ENCODE results near the gene HAUS3.

HAUS3 gene

GRCh38 chr4:2253160-2254084 lies 11.5 kb upstream of the HAUS3 start:
- no peak overlapping the region for H3K4me3 ChIP-seq (ENCODE audit: low read length)
- DNase-seq (ENCODE audit: low read depth), result no peak
- no peak for TF ChIP-seq CTCF (IDR thresholded peaks at IDR 0.05; ENCODE audit: insufficient read depth, low read depth, low read length, missing control alignments)

GRCh38 chr4:2252530-2253091 lies 10.7 kb upstream of the HAUS3 start:
- H3K4me3 ChIP-seq (ENCODE audit: low read length), result no peak overlapping the region
- no peak for TF ChIP-seq CTCF (IDR thresholded peaks at IDR 0.05; ENCODE audit: insufficient read depth, low read depth, low read length, missing control alignments)
- DNase-seq (ENCODE audit: low read depth), result no peak

GRCh38 chr4:2251795-2252529 lies 10.0 kb upstream of the HAUS3 start:
- no peak overlapping the region for H3K4me3 ChIP-seq (ENCODE audit: low read length)
- no peak for TF ChIP-seq CTCF (IDR thresholded peaks at IDR 0.05; ENCODE audit: insufficient read depth, low read depth, low read length, missing control alignments)
- no peak for DNase-seq (ENCODE audit: low read depth)

- DNase-seq (ENCODE audit: low read depth), result no peak
- no peak overlapping the region for H3K4me3 ChIP-seq (ENCODE audit: low read length)
- TF ChIP-seq CTCF (IDR thresholded peaks at IDR 0.05; ENCODE audit: insufficient read depth, low read depth, low read length, missing control alignments), result no peak
Observed at GRCh38 chr4:2251073-2251794, 9.3 kb upstream of the HAUS3 start.

GRCh38 chr4:2250357-2251072 lies 8.6 kb upstream of the HAUS3 start:
- DNase-seq (ENCODE audit: low read depth), result no peak
- no peak for TF ChIP-seq CTCF (IDR thresholded peaks at IDR 0.05; ENCODE audit: insufficient read depth, low read depth, low read length, missing control alignments)
- no peak overlapping the region for H3K4me3 ChIP-seq (ENCODE audit: low read length)

All from epithelial cell of esophagus (primary cell).